Breast epithelium (tissue), 4 donors: ENCODE results near the gene SRP72. TPM values are rescaled to one million over a fixed set of nuclear protein-coding genes. Genes with fewer than 3 reads are reported as not detected.

Experiments
- DNase-seq, 2 donors: peaks; one replicate each; pipeline ENCODE4 v3.0.0-alpha.2; 2019; ENCODE audit warnings: low spot score in 2 of 2
- H3K27ac ChIP-seq, 2 donors: fragments of 200-600 bp; sonication (generic) in 1 of 2; one replicate each; pipeline ENCODE4 v1.5.1; 2016 to 2019; ENCODE audit warnings: mild to moderate bottlenecking in 1 of 2
- H3K27me3 ChIP-seq, 2 donors: fragments of 200-600 bp; sonication (generic) in 1 of 2; one replicate each; pipeline versions ENCODE4 v1.5.1 to v1.6.0; 2017 to 2019; ENCODE audit warnings: control low read depth in 1 of 2, mild to moderate bottlenecking in 1 of 2
- H3K36me3 ChIP-seq: fragments of 200-600 bp; one replicate; pipeline ENCODE4 v1.5.1; 2019
- H3K4me1 ChIP-seq, 2 donors: fragments of 200-600 bp; sonication (generic); one replicate each; pipeline ENCODE4 v1.5.1; 2016 to 2019; ENCODE audit warnings: control low read depth in 1 of 2
- H3K4me3 ChIP-seq, 3 donors: fragments of 200-600 bp; sonication (generic); 1 replicate in 2 of 3; 2 replicates in 1 of 3; pipeline ENCODE4 v1.5.1; 2016 to 2019; ENCODE audit warnings: mild to moderate bottlenecking in 3 of 3, moderate library complexity in 2 of 3
- H3K9me3 ChIP-seq, 2 donors: fragments of 200-600 bp; sonication (generic) in 1 of 2; one replicate each; pipeline ENCODE4 v1.5.1; 2016 to 2019; ENCODE audit warnings: control low read depth in 1 of 2
- CTCF ChIP-seq, 3 donors: fragments of 450-650 bp; IDR thresholded peaks; one replicate each; pipeline ENCODE4 v1.5.1; 2016 to 2017; ENCODE audit warnings: antibody characterized with exemption in 3 of 3, mild to moderate bottlenecking in 3 of 3, moderate library complexity in 3 of 3
- POLR2A ChIP-seq: fragments of 450-650 bp; IDR thresholded peaks from one replicate; pipeline ENCODE4 v1.6.1; 2016; ENCODE audit warnings: antibody characterized with exemption, mild to moderate bottlenecking, moderate library complexity
- POLR2AphosphoS5 ChIP-seq, 3 donors: sonication (generic); formaldehyde crosslinking; IDR thresholded peaks; one replicate each; pipeline ENCODE4 v1.6.1; 2017; ENCODE audit warnings: antibody characterized with exemption in 3 of 3
- intact Hi-C: fragments of 100-400 bp; cut with DNase I; formaldehyde crosslinking; loops from one replicate; pipeline ENCODE4 v1.15.1; 2023; ENCODE audit warnings: low total_unique reads
- total RNA-seq, 3 donors: library from RNA; depleted of rRNA; stranded (reverse); fragments of >200 nt; gene quantifications; one replicate each; pipeline ENCODE4 v1.1.0, GENCODE V29; 2016

SRP72 gene
- total RNA-seq, 3 donors from 2014 or later: 60.6 to 74.8 (median 71.8) TPM

GRCh38 chr4:56531149-56531770, 63.8 kb downstream of the SRP72 start:
- no peak for DNase-seq
- Histone ChIP-seq H3K9me3 (no peaks in the 10 kb centered on the region), H3K27me3 (no peaks in the 10 kb centered on the region), H3K4me3 (peak overlapping the region; percentile 42 to 69 (median 63)), H3K4me1 (no peaks in the 10 kb centered on the region), H3K36me3 (no peaks in the 10 kb centered on the region), H3K27ac (no peak overlapping the region)
- intact Hi-C loops: no loop called here
- no peak for TF ChIP-seq CTCF (IDR thresholded peaks at IDR 0.05)
- TF ChIP-seq POLR2AphosphoS5 (IDR thresholded peaks at IDR 0.05): no peak
- no peak for TF ChIP-seq POLR2A

- no peak overlapping the region for H3K4me3 ChIP-seq
- intact Hi-C loops: no loop called here
- H3K27ac ChIP-seq: no peak overlapping the region
- H3K4me1 ChIP-seq: no peaks in the 10 kb centered on the region
- DNase-seq: no peak
- no peaks in the 10 kb centered on the region for H3K27me3 ChIP-seq
- TF ChIP-seq CTCF (IDR thresholded peaks at IDR 0.05) (no peak), POLR2A (no peak), POLR2AphosphoS5 (IDR thresholded peaks at IDR 0.05) (no peak)
- no peaks in the 10 kb centered on the region for H3K9me3 ChIP-seq
- H3K36me3 ChIP-seq: no peaks in the 10 kb centered on the region
These were observed 64.4 kb downstream of the SRP72 start for GRCh38 chr4:56531823-56532222.

- Histone ChIP-seq H3K36me3 (no peaks in the 10 kb centered on the region), H3K27ac (no peak overlapping the region), H3K4me3 (no peak overlapping the region), H3K9me3 (no peaks in the 10 kb centered on the region), H3K4me1 (no peaks in the 10 kb centered on the region), H3K27me3 (no peaks in the 10 kb centered on the region)
- TF ChIP-seq POLR2A (no peak), POLR2AphosphoS5 (IDR thresholded peaks at IDR 0.05) (no peak), CTCF (IDR thresholded peaks at IDR 0.05) (no peak)
- intact Hi-C loops: no loop called here
- no peak for DNase-seq
These were observed 64.8 kb downstream of the SRP72 start for GRCh38 chr4:56532239-56532638.

- Histone ChIP-seq H3K27ac (no peak overlapping the region), H3K4me1 (no peaks in the 10 kb centered on the region), H3K36me3 (no peaks in the 10 kb centered on the region), H3K4me3 (no peak overlapping the region), H3K27me3 (no peaks in the 10 kb centered on the region), H3K9me3 (no peaks in the 10 kb centered on the region)
- no peak for DNase-seq
- intact Hi-C loops: no loop called here
- no peak for TF ChIP-seq POLR2AphosphoS5 (IDR thresholded peaks at IDR 0.05)
- TF ChIP-seq CTCF (IDR thresholded peaks at IDR 0.05): no peak
- TF ChIP-seq POLR2A: no peak
These were observed 68.5 kb downstream of the SRP72 start for GRCh38 chr4:56535915-56536314.

- Histone ChIP-seq H3K4me1 (no peaks in the 10 kb centered on the region), H3K27me3 (no peaks in the 10 kb centered on the region), H3K36me3 (no peaks in the 10 kb centered on the region), H3K4me3 (no peak overlapping the region), H3K27ac (no peak overlapping the region), H3K9me3 (no peaks in the 10 kb centered on the region)
- TF ChIP-seq POLR2A (no peak), CTCF (IDR thresholded peaks at IDR 0.05) (no peak), POLR2AphosphoS5 (IDR thresholded peaks at IDR 0.05) (no peak)
- no peak for DNase-seq
- intact Hi-C loops: no loop called here
These were observed 69.7 kb downstream of the SRP72 start for GRCh38 chr4:56537147-56537546.
